Astrocyte of the spinal cord (primary cell): ENCODE data around the gene CYP19A1.

Source experiments
- DNase-seq: peaks from one replicate; pipeline ENCODE4 v3.0.0; 2011; ENCODE audit warnings: low read depth, low spot score
- H3K4me3 ChIP-seq: 2 replicates; pipeline ENCODE4 v1.5.1; 2011; ENCODE audit warnings: low read depth, mild to moderate bottlenecking, low read length, moderate library complexity
- CTCF ChIP-seq: IDR thresholded peaks from 2 replicates; pipeline ENCODE4 v1.5.1; 2012; ENCODE audit warnings: low read depth, mild to moderate bottlenecking, low read length, inconsistent platforms
- in situ Hi-C: cut with HindIII; loops from 2 replicates; pipeline ENCODE4 v1.10.0; 2017; ENCODE audit warnings: low sequenced_read_pairs

The CYP19A1 gene

DNA sequence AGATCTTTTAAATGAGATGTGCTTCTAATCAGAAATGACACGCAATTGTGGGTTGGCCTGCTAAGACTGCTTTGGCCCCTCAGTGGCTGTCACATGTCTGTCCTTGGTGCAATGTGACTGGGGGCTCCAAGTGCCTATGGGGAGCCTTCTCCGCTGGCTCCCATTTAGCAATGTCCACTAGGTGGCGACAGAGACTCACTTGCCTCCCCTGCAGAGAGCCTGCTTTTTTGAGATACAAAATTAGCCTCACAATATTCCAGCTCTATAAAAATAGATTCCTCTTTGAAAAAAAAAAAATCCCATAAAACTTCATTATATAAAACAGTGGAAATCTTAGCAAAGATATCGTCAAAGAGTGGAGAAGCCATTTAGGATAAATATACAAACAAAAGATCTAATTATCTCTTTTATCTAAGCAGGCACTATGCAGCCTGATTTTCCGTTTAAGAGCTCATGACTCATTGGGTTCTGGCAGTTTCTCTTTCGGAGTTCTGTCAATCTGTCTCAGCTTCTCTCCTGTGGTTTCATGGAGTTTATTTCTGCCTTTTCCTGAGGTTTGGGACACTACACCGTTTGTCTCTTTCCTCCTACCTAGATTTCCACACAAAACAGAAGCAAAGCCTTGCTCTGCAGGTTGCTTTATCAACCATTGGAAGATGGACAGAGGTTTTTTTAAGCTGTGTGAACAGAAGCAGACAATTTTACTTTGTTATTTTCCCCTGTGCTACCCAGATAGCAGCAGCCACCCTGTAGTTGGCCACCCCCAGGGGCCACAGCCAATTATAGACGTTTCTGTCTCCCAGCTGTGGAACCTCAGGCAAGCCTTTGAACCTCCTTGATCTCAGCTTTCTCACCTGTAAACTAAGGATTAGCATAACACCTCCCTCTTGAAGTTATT, 175.3 kb downstream of the CYP19A1 start:
- TF ChIP-seq CTCF, result peak; percentile 93
- in situ Hi-C loops, result no loop called here
- DNase-seq, result peak; percentile 83
- peak overlapping the region; percentile 11 for H3K4me3 ChIP-seq

DNA sequence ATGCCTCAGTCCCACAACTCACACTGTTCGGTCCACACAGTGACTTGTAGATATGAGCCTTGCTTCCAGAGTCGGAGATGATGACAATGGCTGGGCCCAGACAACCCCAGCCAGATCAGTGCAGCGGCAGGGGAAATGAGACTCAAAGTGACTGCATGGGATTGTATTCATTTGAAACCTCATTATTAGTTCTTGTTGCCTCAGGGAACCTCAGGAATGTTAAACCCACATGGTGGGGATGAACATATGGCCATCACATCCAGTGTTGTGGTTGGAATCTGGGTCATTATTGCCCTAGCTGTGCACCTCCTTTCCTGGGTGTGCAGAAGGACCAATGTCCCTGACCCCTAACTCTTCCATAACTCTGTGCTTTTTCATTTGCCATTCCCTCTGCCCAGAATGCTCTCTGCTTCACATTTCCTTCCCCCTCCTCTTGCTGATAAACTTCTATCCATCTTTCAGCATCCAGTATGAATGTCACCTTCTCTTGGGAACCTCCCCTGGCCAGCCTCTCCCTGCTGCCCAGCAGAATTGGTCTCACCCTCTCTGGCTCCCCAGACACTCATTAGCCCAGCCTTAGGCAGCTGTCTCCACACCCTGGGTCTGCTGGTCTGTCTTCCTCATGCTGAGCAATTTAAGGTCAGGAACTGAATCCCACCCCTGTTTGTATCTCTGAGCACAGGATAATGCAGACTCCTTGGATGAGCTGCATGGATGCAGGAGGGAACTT, 176.7 kb downstream of the CYP19A1 start:
- in situ Hi-C loops, result no loop called here
- peak; percentile 22 for DNase-seq
- H3K4me3 ChIP-seq, result no peak overlapping the region
- TF ChIP-seq CTCF, result no peak

DNA sequence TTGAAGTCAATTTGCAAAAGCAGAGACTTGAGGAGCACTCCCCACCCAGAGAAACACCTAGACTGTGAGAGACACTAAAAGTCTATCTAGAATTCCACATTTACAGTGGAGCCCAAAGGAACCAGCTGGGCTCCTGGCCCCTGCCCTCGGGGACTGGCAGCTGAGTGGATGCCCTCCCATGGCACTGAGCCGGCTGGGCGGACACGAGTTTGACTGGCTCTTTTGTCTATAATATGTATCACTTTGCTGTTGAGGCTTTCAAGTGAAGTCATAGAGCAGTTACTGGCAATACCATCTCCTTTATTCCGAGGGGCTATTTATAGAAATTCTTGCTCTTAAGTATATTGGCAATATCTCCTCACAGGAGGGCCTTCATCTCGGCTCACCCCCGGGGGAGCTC, 177.9 kb downstream of the CYP19A1 start:
- in situ Hi-C loops, result no loop called here
- no peak for TF ChIP-seq CTCF
- no peak for DNase-seq
- H3K4me3 ChIP-seq, result no peak overlapping the region
